ENCODE data around the gene DHCR24. TPM values are rescaled to one million over a fixed set of nuclear protein-coding genes. Genes with fewer than 3 reads are reported as not detected.

Gene DHCR24
- total RNA-seq, 2 donors from 2014 or later = 243 to 340 TPM

GRCh38 chr1:54826226-54826816 is 60.7 kb downstream of the DHCR24 start:
- no peaks in the 10 kb centered on the region for H3K4me1 Mint-ChIP-seq
- Histone ChIP-seq H3K4me1 (ENCODE audit: control insufficient read depth, insufficient read depth, low read length) (no peaks in the 10 kb centered on the region), H3K27ac (ENCODE audit: low read depth, low read length) (no peak overlapping the region), H3K9me3 (ENCODE audit: control insufficient read depth, low read length) (peaks cover 10% of the 10 kb centered on the region), H3K9ac (ENCODE audit: extremely low read depth, low read length, poor library complexity, severe bottlenecking) (no peak overlapping the region), H3K4me3 (ENCODE audit: low read length) (no peak overlapping the region), H3K27me3 (ENCODE audit: control insufficient read depth, insufficient read depth, low read length, poor library complexity, severe bottlenecking) (peaks cover 4% of the 10 kb centered on the region), H3K36me3 (ENCODE audit: control insufficient read depth, insufficient read depth, low read length) (no peaks in the 10 kb centered on the region)
- WGBS, 2 experiments (ENCODE audit: insufficient coverage in 1 of 2, insufficient read length in 1 of 2) = 92 to 100% methylated on average over 3 to 4 of the region's 4 CpGs
- peaks cover 9% of the 10 kb centered on the region for H3K27me3 Mint-ChIP-seq (ENCODE audit: insufficient read depth)
- no peaks in the 10 kb centered on the region for H3K36me3 Mint-ChIP-seq (ENCODE audit: low read depth)
- TF ChIP-seq CTCF (conservative IDR thresholded peaks at IDR 0.05) = no peak
- peaks cover 21% of the 10 kb centered on the region for H3K9me3 Mint-ChIP-seq
- no peak overlapping the region for H3K4me3 Mint-ChIP-seq
- no peak for DNase-seq
- no peak overlapping the region for H3K27ac Mint-ChIP-seq

GRCh38 chr1:54825696-54826095 is 61.3 kb downstream of the DHCR24 start:
- Histone ChIP-seq H3K9ac (ENCODE audit: extremely low read depth, low read length, poor library complexity, severe bottlenecking) (no peak overlapping the region), H3K9me3 (ENCODE audit: control insufficient read depth, low read length) (peaks cover 10% of the 10 kb centered on the region), H3K36me3 (ENCODE audit: control insufficient read depth, insufficient read depth, low read length) (no peaks in the 10 kb centered on the region), H3K27me3 (ENCODE audit: control insufficient read depth, insufficient read depth, low read length, poor library complexity, severe bottlenecking) (no peaks in the 10 kb centered on the region), H3K4me3 (ENCODE audit: low read length) (no peak overlapping the region), H3K27ac (ENCODE audit: low read depth, low read length) (no peak overlapping the region), H3K4me1 (ENCODE audit: control insufficient read depth, insufficient read depth, low read length) (no peaks in the 10 kb centered on the region)
- no peak for TF ChIP-seq CTCF (conservative IDR thresholded peaks at IDR 0.05)
- DNase-seq = no peak
- Mint-ChIP-seq H3K27ac (no peak overlapping the region), H3K4me3 (no peak overlapping the region), H3K36me3 (ENCODE audit: low read depth) (no peaks in the 10 kb centered on the region), H3K9me3 (peaks cover 21% of the 10 kb centered on the region), H3K27me3 (ENCODE audit: insufficient read depth) (peaks cover 6% of the 10 kb centered on the region), H3K4me1 (no peaks in the 10 kb centered on the region)
- WGBS, 2 experiments (ENCODE audit: insufficient coverage in 1 of 2, insufficient read length in 1 of 2) = 83 to 92% methylated on average over 1 to 5 of the region's 5 CpGs

GRCh38 chr1:54823670-54824069 is 63.3 kb downstream of the DHCR24 start:
- Histone ChIP-seq H3K4me1 (ENCODE audit: control insufficient read depth, insufficient read depth, low read length) (no peaks in the 10 kb centered on the region), H3K9me3 (ENCODE audit: control insufficient read depth, low read length) (peaks cover 10% of the 10 kb centered on the region), H3K27ac (ENCODE audit: low read depth, low read length) (no peak overlapping the region), H3K27me3 (ENCODE audit: control insufficient read depth, insufficient read depth, low read length, poor library complexity, severe bottlenecking) (no peaks in the 10 kb centered on the region), H3K36me3 (ENCODE audit: control insufficient read depth, insufficient read depth, low read length) (no peaks in the 10 kb centered on the region), H3K4me3 (ENCODE audit: low read length) (no peak overlapping the region), H3K9ac (ENCODE audit: extremely low read depth, low read length, poor library complexity, severe bottlenecking) (no peak overlapping the region)
- Mint-ChIP-seq H3K36me3 (ENCODE audit: low read depth) (no peaks in the 10 kb centered on the region), H3K9me3 (peaks cover 16% of the 10 kb centered on the region), H3K27me3 (ENCODE audit: insufficient read depth) (peaks cover 4% of the 10 kb centered on the region), H3K4me1 (peaks cover 5% of the 10 kb centered on the region), H3K27ac (no peak overlapping the region), H3K4me3 (no peak overlapping the region)
- DNase-seq = no peak
- TF ChIP-seq CTCF (conservative IDR thresholded peaks at IDR 0.05) = no peak
- 88 to 100% methylated on average over 1 to 3 of the region's 3 CpGs for WGBS, 2 experiments (ENCODE audit: insufficient coverage in 1 of 2, insufficient read length in 1 of 2)

Data from endodermal cell (in vitro differentiated cells).